CD4-positive, alpha-beta T cell treated with Interleukin-17A for 1 hour (primary cell): Measurements from ENCODE around the gene LCT.

Source experiments
- DNase-seq: peaks from one replicate; pipeline ENCODE4 v3.0.0-alpha.2; 2020

The LCT gene

GRCh38 chr2:135741043-135741394 is 96.0 kb downstream of the LCT start:
- no peak for DNase-seq

DNA sequence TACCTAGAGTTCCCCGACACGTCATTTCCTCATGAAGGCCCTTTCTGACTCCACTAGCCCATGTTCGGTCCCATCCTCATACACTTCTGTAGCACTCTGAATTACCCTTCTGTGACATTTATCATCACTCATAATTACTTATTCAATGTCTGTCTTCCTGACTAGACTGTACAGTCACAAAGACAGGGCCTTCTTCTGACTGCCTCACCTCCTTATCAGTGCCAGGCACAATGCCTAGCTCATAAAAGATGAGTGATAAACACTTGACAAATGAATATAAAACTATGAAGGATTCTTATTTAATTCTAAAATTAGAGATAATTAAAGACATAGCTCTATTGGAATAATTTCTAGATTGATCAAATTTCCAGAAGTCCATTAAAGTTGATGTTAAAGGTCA is 96.8 kb downstream of the LCT start:
- no peak for DNase-seq
